Right renal cortex interstitium (tissue), 3 donors: ENCODE measurements around the gene CUL5. TPM values are rescaled to one million over a fixed set of nuclear protein-coding genes. Genes with fewer than 3 reads are reported as not detected.

Experiments used
- polyA plus RNA-seq, 3 donors: library from polyadenylated mRNA; unstranded; fragments of 120-200 nt; gene quantifications; one replicate each; pipeline ENCODE4 v1.2.1, GENCODE V29; 2013; ENCODE audit not compliant: insufficient read length in 3 of 3

Gene CUL5
- polyA plus RNA-seq, 3 donors = 38.4 to 53.0 (median 43.9) TPM

Other genes starting within 250 kb of the CUL5 start
- 10 to 100 TPM; 16.1 to 19.2 (median 19.0) TPM for gene SLC35F2, start 150.1 kb upstream of the CUL5 start, polyA plus RNA-seq
- gene RAB39A, start 80.5 kb upstream of the CUL5 start, polyA plus RNA-seq = under 1 TPM; 0.46 to 0.87 (median 0.72) TPM
- 100 to 1,000 TPM in 2 of 3 donors, 10 to 100 TPM in 1; 92.4 to 126 (median 106) TPM for gene ACAT1, start 112.7 kb downstream of the CUL5 start, polyA plus RNA-seq
- gene NPAT, start 213.7 kb downstream of the CUL5 start, polyA plus RNA-seq = 10 to 100 TPM; 18.1 to 21.6 (median 19.5) TPM
- 10 to 100 TPM; 58.7 to 64.6 (median 63.7) TPM for gene ATM, start 214.2 kb downstream of the CUL5 start, polyA plus RNA-seq